Right lobe of liver (tissue), 4 donors: ENCODE measurements around the gene AGPS.

ENCODE experiments used
- CTCF ChIP-seq, 4 donors: fragments of 200-600 bp in 3 of 4; fragments of 450-650 bp in 1 of 4; IDR thresholded peaks; one replicate each; pipeline versions ENCODE4 v1.5.1 to v1.8.0; 2016 to 2022; ENCODE audit warnings: antibody characterized with exemption in 4 of 4, mild to moderate bottlenecking in 2 of 4
- POLR2A ChIP-seq: fragments of 450-650 bp; IDR thresholded peaks from one replicate; pipeline ENCODE4 v1.6.1; 2017; ENCODE audit warnings: antibody characterized with exemption, mild to moderate bottlenecking
- donor health status: DM: no; HTN: no; CAD: no.
- donor health status: DM: no; HTN: no; CAD: no.
- donor health status: DM: no; HTN: yes; CAD: no.

GRCh38 chr2:177483531-177483930, 91.0 kb downstream of the AGPS start:
- TF ChIP-seq CTCF (IDR thresholded peaks at IDR 0.05) (no peak), POLR2A (no peak)
